B cell (primary cell): ENCODE data around the gene TBXA2R. TPM values are rescaled to one million over a fixed set of nuclear protein-coding genes. Genes with fewer than 3 reads are reported as not detected.

Source experiments
- ATAC-seq: fragments of 200-7000 bp; cut with Tn5 transposase; one replicate; pipeline ENCODE4 v1.10.0; 2021; ENCODE audit warnings: low read depth, mild to moderate bottlenecking, moderate number of reproducible peaks, moderate library complexity
- CTCF ChIA-PET: fragments of 350-600 bp; sonication (Branson Sonifier 250); formaldehyde crosslinking; loops from one replicate; lab custom pipeline; 2021; ENCODE audit warnings: antibody characterized with exemption, inconsistent platforms; lab: Charles Lee
- POLR2A ChIA-PET: fragments of 350-600 bp; sonication (Branson Sonifier 250); formaldehyde crosslinking; loops from one replicate; lab custom pipeline; 2021; ENCODE audit warnings: antibody characterized with exemption; lab: Charles Lee
- DNase-seq: peaks from one replicate; pipeline ENCODE4 v3.0.0; 2013
- H2AFZ ChIP-seq: 2 replicates; pipeline ENCODE4 v1.6.1; 2012; ENCODE audit warnings: mild to moderate bottlenecking, low read depth, low read length; ENCODE audit not compliant: insufficient read depth, poor library complexity, severe bottlenecking
- H3K27ac ChIP-seq, 2 donors: 1 replicate in 1 of 2; 2 replicates in 1 of 2; pipeline ENCODE4 v1.5.1; 2012 to 2013; ENCODE audit warnings: low read length in 2 of 2, mild to moderate bottlenecking in 2 of 2, moderate library complexity in 1 of 2
- H3K27me3 ChIP-seq, 4 experiments: fragments of 200-600 bp in 1 of 4; sonication (generic) in 1 of 4; replicated peaks in 1 of 4; 1 replicate in 2 of 4; 2 replicates in 2 of 4; pipeline versions ENCODE4 v1.6.1 to v1.7.0; 2013 to 2016; ENCODE audit warnings: low read length in 3 of 4, mild to moderate bottlenecking in 2 of 4, mixed read lengths in 1 of 4, moderate library complexity in 1 of 4; ENCODE audit not compliant: insufficient read depth in 4 of 4, control insufficient read depth in 3 of 4; ENCODE audit errors: control extremely low read depth in 1 of 4
- H3K36me3 ChIP-seq, 2 experiments: replicated peaks in 1 of 2; 1 replicate in 1 of 2; 2 replicates in 1 of 2; pipeline versions ENCODE4 v1.6.1 to v1.7.1; 2013; ENCODE audit warnings: low read length in 1 of 2; ENCODE audit not compliant: insufficient read depth in 2 of 2, control insufficient read depth in 1 of 2; ENCODE audit errors: control extremely low read depth in 1 of 2, extremely low read depth in 1 of 2
- H3K4me1 ChIP-seq, 2 donors: fragments of 200-600 bp in 1 of 2; sonication (generic) in 1 of 2; 1 replicate in 1 of 2; 2 replicates in 1 of 2; pipeline versions ENCODE4 v1.5.1 to v1.6.1; 2013 to 2017; ENCODE audit warnings: low read length in 2 of 2; ENCODE audit not compliant: control insufficient read depth in 2 of 2, insufficient read depth in 2 of 2
- H3K4me2 ChIP-seq: replicated peaks from 2 replicates; pipeline ENCODE3; 2012; ENCODE audit warnings: mild to moderate bottlenecking, low read depth, low read length; ENCODE audit not compliant: poor library complexity, severe bottlenecking
- H3K4me3 ChIP-seq, 5 experiments: fragments of 200-600 bp in 1 of 5; sonication (generic) in 1 of 5; 1 replicate in 3 of 5; 2 replicates in 2 of 5; pipeline versions ENCODE4 v1.5.1 to v1.7.0; 2011 to 2016; ENCODE audit warnings: low read length in 4 of 5, mild to moderate bottlenecking in 4 of 5, low read depth in 2 of 5, control low read depth in 1 of 5, moderate library complexity in 1 of 5; ENCODE audit not compliant: insufficient read depth in 1 of 5; ENCODE audit errors: control extremely low read depth in 1 of 5, extremely low read depth in 1 of 5
- H3K79me2 ChIP-seq: fragments of 200-600 bp; sonication (generic); one replicate; pipeline ENCODE4 v1.6.0; 2016; ENCODE audit warnings: low read length; ENCODE audit not compliant: control insufficient read depth, insufficient read depth
- H3K9ac ChIP-seq: fragments of 200-600 bp; sonication (generic); 2 replicates; pipeline ENCODE4 v1.6.1; 2017; ENCODE audit warnings: mild to moderate bottlenecking, low read length, moderate library complexity
- H3K9me3 ChIP-seq, 3 donors: one replicate each; pipeline versions ENCODE4 v1.6.1 to v1.7.1; 2013; ENCODE audit warnings: low read length in 2 of 3; ENCODE audit not compliant: control insufficient read depth in 2 of 3, insufficient read depth in 1 of 3; ENCODE audit errors: control extremely low read depth in 1 of 3
- H4K20me1 ChIP-seq: 2 replicates; pipeline ENCODE4 v1.6.0; 2012; ENCODE audit warnings: mild to moderate bottlenecking, low read length; ENCODE audit not compliant: insufficient read depth, control insufficient read depth, poor library complexity, severe bottlenecking
- H3K27ac Mint-ChIP-seq: one replicate; pipeline ENCODE4 v1.8.0; 2021; ENCODE audit warnings: mixed read lengths
- H3K27me3 Mint-ChIP-seq: one replicate; pipeline ENCODE4 v1.8.0; 2021; ENCODE audit warnings: mixed read lengths
- H3K4me1 Mint-ChIP-seq: one replicate; pipeline ENCODE4 v1.8.0; 2021; ENCODE audit warnings: mixed read lengths
- H3K4me3 Mint-ChIP-seq: one replicate; pipeline ENCODE4 v1.8.0; 2021; ENCODE audit warnings: mixed read lengths
- H3K9me3 Mint-ChIP-seq: one replicate; pipeline ENCODE4 v1.8.0; 2022; ENCODE audit warnings: mixed read lengths; ENCODE audit not compliant: insufficient read depth
- EZH2 ChIP-seq: IDR thresholded peaks from 2 replicates; pipeline ENCODE4 v1.6.1; 2012; ENCODE audit warnings: borderline replicate concordance, low read depth, mild to moderate bottlenecking, moderate library complexity, low read length; ENCODE audit not compliant: insufficient read depth, poor library complexity, severe bottlenecking
- WGBS: methylation state at CpG from one replicate; pipeline ENCODE4 v1.1.5; 2013; ENCODE audit warnings: missing lambda C conversion rate; ENCODE audit not compliant: insufficient coverage; 5-methylcytosine and 5-hydroxymethylcytosine counted together
- intact Hi-C: fragments of 100-400 bp; cut with micrococcal nuclease; formaldehyde crosslinking; loops from one replicate; pipeline ENCODE4 v1.10.0; 2022
- polyA plus RNA-seq: library from polyadenylated mRNA; depleted of rRNA; stranded (reverse); fragments of >200 nt; gene quantifications from 2 replicates; pipeline ENCODE4 v1.2.3, GENCODE V29; 2012
- total RNA-seq, 2 donors: library from RNA; stranded (reverse); fragments of 120-200 nt in 1 of 2; gene quantifications; 1 replicate in 1 of 2; 2 replicates in 1 of 2; pipeline versions ENCODE4 v1.2.3 to v1.2.4, GENCODE V29; 2013 to 2022
- TF ChIP-seq, protein P1 (sequence below): fragments of 200-600 bp; IDR thresholded peaks from one replicate; pipeline ENCODE4 v1.8.0; 2022; ENCODE audit warnings: antibody characterized with exemption, mild to moderate bottlenecking

TBXA2R gene
- total and polyA plus RNA-seq, 2 donors (not counting 1 experiment from before 2014, with no cell fraction given) = 3.9 to 7.9 TPM

DNA sequence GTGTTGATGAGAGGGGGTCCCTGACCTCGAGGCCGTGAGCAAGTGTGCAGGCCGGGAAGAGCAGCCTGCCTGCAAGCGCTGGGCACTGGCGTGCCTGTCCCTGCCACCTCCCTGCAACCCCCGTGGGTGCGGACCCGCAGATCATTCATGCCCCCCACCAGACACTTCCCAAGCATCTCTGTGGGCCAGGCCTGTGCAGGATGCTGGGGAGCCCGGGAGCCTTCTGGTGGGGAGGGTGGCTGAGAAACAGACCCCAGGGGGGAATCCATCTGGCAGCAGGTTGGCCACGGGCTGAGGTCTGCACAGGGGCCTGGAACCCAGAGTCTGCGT lies 38.4 kb upstream of the TBXA2R start:
- intact Hi-C loops = no loop called here
- H3K36me3 ChIP-seq = peaks cover 0 to 5% of the 10 kb centered on the region in 2 experiments
- WGBS = 94% methylated on average over 10 of the region's 11 CpGs

DNA sequence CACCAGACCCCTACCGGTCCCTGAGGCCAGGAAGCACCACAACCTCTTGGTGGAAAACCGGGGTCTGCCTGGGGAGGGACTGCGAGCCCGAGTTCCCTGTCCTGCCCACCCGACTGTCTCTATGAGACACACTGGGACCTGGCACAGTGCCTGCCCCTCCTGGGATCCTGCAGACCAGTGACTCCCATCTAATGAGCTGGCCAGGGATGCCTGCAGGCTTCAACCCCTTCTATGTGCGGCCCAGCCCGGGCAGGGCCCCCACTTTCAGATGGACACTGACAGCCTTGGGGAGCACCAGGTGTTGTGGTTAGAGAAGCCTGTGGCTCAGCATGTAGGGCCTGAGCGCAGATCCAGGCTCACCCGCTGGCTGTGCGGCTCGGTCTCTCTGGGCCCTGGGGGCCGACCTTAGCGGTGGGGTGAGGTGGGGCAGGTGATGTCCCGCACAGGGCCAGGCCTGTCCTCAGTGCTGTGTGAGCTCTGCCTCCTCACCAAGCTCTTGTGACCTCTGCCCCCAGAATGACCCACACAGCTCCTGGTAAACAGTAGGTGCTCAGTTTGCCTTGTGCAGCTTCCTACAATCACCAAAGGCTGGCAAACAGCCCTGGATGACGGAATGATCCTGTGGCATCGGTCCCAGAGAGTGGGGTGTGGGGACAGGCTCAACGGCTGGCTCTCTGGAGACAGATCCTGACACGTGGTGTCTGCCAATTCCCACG lies 37.8 kb upstream of the TBXA2R start:
- 94% methylated on average over 12 of the region's 19 CpGs for WGBS

More for the DNA sequence above, 38.4 kb upstream of the TBXA2R start:
- Histone ChIP-seq H3K4me3 (no peak overlapping the region), H3K9me3 (peaks cover 0 to 4% (median 0%) of the 10 kb centered on the region in 3 donors), H4K20me1 (no peaks in the 10 kb centered on the region), H3K9ac (no peak overlapping the region), H3K79me2 (no peaks in the 10 kb centered on the region), H3K4me1 (no peaks in the 10 kb centered on the region), H3K27ac (no peak overlapping the region), H3K27me3 (no peaks in the 10 kb centered on the region), H3K4me2 (no peak overlapping the region), H2AFZ (no peak overlapping the region)
- Mint-ChIP-seq H3K4me3 (no peak overlapping the region), H3K27me3 (no peaks in the 10 kb centered on the region), H3K4me1 (no peaks in the 10 kb centered on the region), H3K9me3 (no peaks in the 10 kb centered on the region), H3K27ac (no peak overlapping the region)
- ChIA-PET POLR2A (no interaction called here), CTCF (no interaction called here)
- TF ChIP-seq EZH2 = no peak
- TF ChIP-seq, protein P1, sequence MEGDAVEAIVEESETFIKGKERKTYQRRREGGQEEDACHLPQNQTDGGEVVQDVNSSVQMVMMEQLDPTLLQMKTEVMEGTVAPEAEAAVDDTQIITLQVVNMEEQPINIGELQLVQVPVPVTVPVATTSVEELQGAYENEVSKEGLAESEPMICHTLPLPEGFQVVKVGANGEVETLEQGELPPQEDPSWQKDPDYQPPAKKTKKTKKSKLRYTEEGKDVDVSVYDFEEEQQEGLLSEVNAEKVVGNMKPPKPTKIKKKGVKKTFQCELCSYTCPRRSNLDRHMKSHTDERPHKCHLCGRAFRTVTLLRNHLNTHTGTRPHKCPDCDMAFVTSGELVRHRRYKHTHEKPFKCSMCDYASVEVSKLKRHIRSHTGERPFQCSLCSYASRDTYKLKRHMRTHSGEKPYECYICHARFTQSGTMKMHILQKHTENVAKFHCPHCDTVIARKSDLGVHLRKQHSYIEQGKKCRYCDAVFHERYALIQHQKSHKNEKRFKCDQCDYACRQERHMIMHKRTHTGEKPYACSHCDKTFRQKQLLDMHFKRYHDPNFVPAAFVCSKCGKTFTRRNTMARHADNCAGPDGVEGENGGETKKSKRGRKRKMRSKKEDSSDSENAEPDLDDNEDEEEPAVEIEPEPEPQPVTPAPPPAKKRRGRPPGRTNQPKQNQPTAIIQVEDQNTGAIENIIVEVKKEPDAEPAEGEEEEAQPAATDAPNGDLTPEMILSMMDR = no peak
- DNase-seq (no peak), ATAC-seq (no peak)

More for the DNA sequence above, 37.8 kb upstream of the TBXA2R start:
- no peaks in the 10 kb centered on the region for H3K4me1 Mint-ChIP-seq
- Histone ChIP-seq H3K27me3 (no peaks in the 10 kb centered on the region), H3K79me2 (no peaks in the 10 kb centered on the region), H3K4me1 (no peaks in the 10 kb centered on the region), H3K4me2 (no peak overlapping the region), H2AFZ (no peak overlapping the region), H3K9me3 (peaks cover 0 to 4% (median 0%) of the 10 kb centered on the region in 3 donors), H3K36me3 (peaks cover 0 to 10% of the 10 kb centered on the region in 2 experiments), H3K9ac (no peak overlapping the region), H3K27ac (no peak overlapping the region), H3K4me3 (no peak overlapping the region), H4K20me1 (no peaks in the 10 kb centered on the region)
- ChIA-PET POLR2A (interaction anchor here (0.5 kb wide), 1 partner anchor 91 kb away, joined by 3 read pairs; no protein-coding TSS in a partner anchor), CTCF (no interaction called here)
- TF ChIP-seq EZH2 = no peak
- TF ChIP-seq, protein P1 = no peak
- no peak for ATAC-seq
- no peak overlapping the region for H3K4me3 Mint-ChIP-seq
- DNase-seq = no peak
- intact Hi-C loops = no loop called here
- H3K27me3 Mint-ChIP-seq = no peaks in the 10 kb centered on the region
- no peak overlapping the region for H3K27ac Mint-ChIP-seq
- no peaks in the 10 kb centered on the region for H3K9me3 Mint-ChIP-seq
